Measurements from ENCODE around the gene PHB1. TPM values are rescaled to one million over a fixed set of nuclear protein-coding genes. Genes with fewer than 3 reads are reported as not detected.

PHB1 gene
- total and polyA plus RNA-seq, 2 of the 8 experiments (the other 6 are each of a cell fraction or from before 2014, with no cell fraction given) = 386 to 597 TPM

GRCh38 chr17:49397586-49397985 lies 17.1 kb downstream of the PHB1 start (continued):
- no peak for TF ChIP-seq RAD21 (IDR thresholded peaks at IDR 0.05 in 1 of 2, conservative IDR thresholded peaks at IDR 0.05 in 1 of 2; ENCODE audit: low read depth in 2 of 2, low read length in 2 of 2)
- no peak for TF ChIP-seq SIX5 (IDR thresholded peaks at IDR 0.05; ENCODE audit: low read depth, low read length)
- no peak for TF ChIP-seq TCF12 (IDR thresholded peaks at IDR 0.05; ENCODE audit: low read depth, low read length)
- no peak for TF ChIP-seq POU5F1 (IDR thresholded peaks at IDR 0.05; ENCODE audit: low read depth, low read length)
- TF ChIP-seq, protein P1, sequence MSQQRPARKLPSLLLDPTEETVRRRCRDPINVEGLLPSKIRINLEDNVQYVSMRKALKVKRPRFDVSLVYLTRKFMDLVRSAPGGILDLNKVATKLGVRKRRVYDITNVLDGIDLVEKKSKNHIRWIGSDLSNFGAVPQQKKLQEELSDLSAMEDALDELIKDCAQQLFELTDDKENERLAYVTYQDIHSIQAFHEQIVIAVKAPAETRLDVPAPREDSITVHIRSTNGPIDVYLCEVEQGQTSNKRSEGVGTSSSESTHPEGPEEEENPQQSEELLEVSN (IDR thresholded peaks at IDR 0.05) = no peak
- no peak for TF ChIP-seq TBP (IDR thresholded peaks at IDR 0.05; ENCODE audit: low read depth, low read length)
- TF ChIP-seq RFX5 (IDR thresholded peaks at IDR 0.05; ENCODE audit: borderline replicate concordance, low read depth, low read length) = no peak
- TF ChIP-seq CHD1 (IDR thresholded peaks at IDR 0.05; ENCODE audit: low read depth, low read length) = no peak
- no peak for TF ChIP-seq SIRT6 (IDR thresholded peaks at IDR 0.05; ENCODE audit: low read length)
- TF ChIP-seq SP2 (IDR thresholded peaks at IDR 0.05; ENCODE audit: low read length) = no peak
